HG02840 (cell line): ENCODE results near the gene GNS.

Experiments used
- ATAC-seq: cut with Tn5 transposase; IDR thresholded peaks from one replicate; pipeline ENCODE4 v1.9.1; 2021; ENCODE audit warnings: mild to moderate bottlenecking, moderate library complexity, moderate number of reproducible peaks; ENCODE audit not compliant: unreplicated experiment, low FRiP score

GNS gene

DNA sequence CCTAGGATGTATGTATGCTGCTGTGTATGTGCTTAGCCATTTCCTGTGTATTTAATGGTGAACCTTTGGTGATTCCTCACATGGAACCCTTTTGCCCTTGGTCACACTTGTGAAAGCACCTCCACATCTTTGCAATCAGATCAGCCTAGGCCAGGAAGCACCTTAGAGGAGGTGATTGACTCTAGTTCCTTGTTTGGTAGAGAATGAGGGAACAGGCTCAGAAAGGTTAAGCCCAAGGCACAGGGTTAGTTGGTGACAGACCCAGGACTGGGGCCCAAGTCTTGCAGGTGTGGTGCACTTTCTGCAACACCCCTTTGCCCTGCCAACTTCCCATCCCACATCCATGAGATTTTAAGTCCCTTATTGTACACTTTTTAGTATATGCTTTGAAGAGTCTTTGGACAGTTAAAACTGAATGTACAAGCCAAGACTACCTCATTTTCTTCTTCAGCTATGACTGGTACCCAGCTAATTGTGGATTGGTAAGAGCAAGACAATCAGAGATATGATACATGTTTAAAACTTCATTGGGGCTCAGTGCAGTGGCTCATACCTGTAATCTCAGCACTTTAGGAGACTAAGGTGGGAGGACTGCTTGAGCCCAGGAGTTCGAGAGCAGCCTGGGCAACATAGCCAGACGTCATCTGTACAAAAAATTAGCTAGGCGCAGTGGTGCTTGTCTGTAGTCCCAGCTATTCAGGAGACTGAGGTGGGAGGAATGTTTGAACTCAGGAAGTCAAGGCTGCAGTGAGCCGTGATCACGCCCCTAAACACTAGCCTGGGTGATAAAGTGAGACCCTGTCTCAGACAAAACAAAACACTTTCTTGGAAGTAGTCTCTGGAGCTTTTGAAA is 77.8 kb downstream of the GNS start:
- no peak for ATAC-seq

DNA sequence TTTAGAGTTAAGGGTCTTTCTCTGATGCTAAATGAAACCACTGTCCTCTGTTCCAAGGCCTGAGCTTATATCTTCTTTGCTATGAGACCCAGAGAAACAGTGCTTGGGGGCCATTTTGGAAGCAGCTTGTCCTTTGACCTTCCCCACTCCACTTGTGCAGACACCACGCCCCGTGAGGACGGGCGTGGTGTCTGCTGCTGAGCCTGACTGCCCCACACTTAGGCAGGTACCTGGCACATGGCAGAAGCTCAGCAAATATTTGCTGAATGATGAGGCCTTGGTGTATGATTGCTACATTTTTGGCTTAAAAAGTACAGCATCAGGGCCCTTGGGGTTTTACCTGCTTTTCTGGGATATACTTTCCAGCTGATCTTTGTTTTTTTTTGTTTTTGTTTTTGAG is 79.0 kb downstream of the GNS start:
- ATAC-seq, result no peak

DNA sequence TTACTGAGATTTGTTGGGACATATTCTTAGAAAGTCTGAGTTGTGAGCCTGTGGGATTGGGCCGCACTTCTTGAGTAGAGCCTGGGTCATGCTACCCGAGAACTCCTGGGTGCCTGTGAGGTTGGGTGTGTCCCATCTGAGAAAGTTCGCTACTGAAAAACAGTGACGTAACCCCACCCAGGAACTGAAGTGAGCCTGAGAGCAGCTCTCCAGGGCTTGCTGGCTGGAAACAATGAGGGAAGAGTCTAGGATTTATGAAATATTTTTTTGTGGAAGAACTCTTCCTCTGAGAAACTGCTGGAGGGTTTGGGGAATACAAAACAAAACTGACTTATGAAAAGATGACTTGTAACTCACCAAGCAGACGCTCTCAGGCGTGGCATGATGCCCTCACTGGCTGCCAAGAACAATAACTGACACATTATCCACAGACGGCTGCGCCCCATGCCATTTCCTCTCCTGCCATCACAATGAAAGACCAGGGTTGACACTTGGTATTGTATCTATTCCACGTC is 79.7 kb downstream of the GNS start:
- no peak for ATAC-seq

DNA sequence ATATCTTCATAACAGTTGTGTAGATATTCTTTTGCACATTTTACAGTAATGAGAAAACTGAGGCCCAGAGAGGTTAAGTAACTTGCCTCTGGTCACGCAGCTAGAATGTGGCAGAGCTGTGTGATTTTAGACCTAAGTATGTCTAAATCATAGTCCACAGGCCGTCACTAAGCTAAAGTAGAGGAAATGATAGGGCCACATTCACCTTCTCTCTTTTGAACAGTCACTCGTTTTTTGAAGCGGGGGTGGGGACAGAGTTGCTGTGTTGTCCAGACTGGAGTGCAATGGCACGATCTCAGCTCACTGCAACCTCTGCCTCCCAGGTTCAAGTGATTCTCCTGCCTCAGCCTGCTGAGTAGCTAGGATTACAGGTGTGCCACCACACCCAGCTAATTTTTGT is 80.4 kb downstream of the GNS start:
- ATAC-seq, result no peak

DNA sequence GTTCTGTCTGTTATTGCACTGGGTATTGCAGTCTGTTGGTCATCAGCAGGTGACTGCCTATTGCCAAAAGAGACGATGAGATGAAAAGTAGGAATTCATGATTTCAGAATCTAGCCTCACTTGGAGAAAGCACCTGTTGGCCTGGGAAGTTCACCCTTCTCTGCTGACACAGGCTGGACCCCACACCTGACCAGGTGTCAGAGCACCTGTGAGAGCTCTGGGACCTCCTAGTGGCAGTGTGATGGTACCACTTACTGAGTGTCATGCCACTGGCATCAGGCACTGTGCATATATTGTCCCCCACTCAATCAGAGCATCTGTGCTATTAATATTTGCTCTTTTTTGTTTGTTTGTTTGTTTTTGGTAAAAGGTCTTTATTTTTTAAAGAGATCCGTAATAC is 81.0 kb downstream of the GNS start:
- ATAC-seq, result no peak

DNA sequence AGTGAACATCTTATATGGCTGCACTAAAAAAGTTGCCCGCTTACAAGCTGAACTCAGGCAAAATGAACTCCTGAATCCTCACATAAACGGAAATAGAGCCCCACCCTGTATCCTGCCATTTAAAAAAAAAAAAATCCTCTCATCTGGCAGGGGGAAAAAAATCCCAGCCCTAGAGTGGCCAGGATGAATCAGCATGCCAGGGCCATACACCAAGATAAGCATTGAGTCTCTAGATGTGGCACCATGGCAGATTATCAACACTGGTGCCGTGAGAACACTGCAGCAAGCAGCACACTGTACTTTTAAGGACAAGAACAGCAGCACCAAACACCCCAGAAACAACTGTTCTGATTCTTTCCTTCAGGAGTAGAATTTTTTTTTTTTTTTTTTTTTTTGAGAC is 83.4 kb downstream of the GNS start:
- no peak for ATAC-seq

DNA sequence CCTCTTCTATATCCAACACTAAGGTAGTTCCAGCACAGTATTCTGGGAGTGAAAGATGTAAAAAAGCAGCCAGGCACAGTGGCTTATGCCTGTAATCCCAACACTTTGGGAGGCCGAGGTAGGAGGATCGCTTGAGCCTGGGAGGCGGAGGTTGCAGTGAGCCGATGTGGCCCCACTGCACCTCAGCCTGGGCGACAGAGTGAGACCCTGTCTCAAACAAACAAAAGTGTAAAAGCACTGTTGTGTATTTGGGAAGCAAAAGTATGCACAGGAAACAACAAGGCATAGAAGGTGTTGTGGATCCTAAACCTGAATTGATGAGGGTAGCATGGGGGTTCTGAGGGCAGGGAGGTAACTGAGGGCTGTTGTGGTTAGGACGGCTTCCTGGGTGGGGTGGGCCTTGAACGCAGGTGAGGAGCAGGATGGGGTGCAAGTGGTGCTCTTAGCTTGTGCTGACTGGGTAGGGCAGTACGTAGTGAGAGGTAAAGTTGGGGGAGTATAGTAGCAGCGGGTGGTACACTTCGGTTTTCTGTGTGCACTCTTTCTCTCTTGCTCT is 84.8 kb downstream of the GNS start:
- no peak for ATAC-seq

DNA sequence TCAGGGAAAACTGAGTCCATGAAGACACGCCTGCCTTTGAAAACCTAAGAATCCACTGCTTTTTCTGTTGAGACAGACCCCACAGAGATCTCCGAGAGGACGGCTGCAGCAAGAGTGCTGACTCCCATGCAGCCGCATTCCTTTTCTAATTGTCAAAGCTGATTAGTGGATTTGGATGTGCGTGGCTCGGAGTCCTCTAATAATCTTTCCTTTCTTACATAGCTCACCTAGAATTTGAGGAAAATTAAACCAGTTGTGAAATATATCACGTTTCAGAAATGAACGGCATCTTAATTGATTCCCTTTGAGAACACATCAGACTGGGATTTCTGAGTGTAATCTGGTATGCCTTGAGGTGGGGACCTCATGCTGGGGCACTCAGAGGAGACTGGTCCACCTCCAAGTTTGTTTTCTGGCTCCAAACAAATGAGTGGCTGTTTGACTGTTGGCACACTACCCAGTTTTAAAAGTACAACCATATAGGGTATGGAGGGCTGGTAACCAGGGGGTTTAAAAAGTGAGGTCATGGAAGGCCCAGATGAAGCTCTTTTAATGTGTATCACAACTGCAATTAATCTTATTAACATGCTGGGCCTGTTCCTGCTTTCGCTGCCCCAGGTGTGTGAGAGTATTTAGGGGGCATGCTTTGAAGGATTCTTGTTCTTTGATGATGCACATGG is 85.6 kb downstream of the GNS start:
- ATAC-seq, result no peak

DNA sequence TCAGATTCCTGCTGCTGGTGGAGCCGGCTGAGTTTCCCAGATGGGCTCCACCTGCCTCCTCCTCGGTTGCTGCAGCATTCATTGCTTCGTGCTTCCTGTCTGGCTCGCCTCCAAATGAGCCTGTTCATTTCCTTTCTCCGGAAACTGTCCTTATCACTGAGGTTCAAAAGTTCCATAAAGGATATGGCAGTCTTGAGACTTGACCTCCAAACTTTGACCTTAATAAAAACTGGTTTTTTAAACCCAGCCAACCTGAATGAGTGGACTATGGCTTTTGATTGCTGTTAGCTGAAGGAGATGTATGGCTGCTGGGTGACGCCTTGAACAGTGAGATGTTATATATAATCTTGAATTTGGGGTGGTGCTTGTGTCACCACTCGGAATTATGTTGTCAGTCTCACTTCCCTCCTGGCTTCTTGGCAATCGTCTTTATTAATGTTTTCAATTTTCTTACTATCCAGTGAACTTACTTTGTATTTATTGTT is 86.2 kb downstream of the GNS start:
- no peak for ATAC-seq

DNA sequence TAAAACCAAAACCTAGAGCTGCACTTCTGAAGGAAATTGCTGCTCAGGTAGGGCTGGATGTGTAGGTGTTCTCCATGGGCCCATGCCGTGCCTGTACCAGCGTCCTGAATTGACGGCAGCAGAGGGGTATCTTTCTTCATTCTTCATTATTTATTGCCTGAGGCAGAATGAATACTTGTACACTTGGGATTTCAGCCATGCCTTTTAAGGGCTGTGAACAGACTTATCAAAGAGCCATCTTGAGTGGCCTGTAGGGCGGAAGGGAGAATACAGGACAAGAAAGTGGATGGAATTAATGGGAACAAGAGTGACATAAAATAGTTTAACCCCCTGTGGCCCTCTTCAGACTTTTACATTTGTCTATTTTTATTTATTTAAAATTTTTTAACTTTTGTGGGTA is 87.5 kb downstream of the GNS start:
- no peak for ATAC-seq

DNA sequence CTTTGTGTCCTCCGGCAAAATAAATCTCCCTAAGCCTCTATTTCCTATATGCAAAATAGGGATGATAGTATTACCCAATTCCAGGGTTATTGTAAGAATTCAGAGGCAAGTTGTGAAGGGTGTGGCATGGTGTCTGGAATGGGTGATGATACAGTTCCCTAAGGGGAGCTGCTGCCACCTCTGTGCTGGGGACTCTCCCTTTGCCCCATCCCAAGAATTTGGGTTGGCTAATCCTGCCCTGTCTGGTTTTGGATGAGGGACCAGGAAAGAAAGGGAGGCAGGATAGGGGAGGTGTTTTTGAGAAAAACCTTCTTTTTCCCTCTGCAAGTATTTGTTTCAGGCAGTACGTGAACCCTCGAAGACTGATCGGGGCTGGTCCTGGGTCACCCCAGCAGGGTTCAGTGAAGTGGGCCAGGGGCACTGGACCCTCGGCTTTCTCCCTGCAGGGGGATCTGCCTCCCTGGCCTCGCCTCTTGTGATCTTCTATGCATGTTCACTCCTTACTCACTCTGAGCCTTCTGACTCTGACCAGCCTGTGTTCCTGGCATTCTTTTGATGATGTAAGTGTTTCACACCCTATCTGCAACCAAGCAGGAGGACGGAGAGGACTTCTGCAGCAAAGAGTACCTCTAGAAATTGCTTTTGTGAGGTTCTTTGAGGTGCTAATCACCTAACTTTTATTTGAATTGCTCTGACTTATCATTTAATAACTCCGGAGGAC is 88.1 kb downstream of the GNS start:
- ATAC-seq, result no peak

DNA sequence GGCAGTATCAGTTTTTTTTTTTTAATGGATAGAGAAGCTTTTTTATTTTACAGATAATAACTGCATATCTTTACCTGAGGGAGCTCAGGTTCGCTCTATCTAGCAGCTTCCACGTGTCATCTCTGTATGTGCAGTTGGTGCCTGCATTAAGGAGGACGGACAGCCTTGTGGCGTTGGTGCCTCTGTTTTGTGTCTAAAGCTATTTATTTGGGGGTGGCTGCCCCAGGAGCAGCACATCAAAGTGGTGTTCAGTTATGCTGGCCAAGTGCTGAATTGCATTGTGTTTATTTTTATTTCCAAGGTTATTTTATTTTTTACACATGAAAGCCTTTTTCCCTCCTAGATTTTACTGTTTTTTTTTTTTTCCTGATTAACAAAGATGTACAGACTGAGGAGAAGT is 89.2 kb downstream of the GNS start:
- ATAC-seq, result no peak

DNA sequence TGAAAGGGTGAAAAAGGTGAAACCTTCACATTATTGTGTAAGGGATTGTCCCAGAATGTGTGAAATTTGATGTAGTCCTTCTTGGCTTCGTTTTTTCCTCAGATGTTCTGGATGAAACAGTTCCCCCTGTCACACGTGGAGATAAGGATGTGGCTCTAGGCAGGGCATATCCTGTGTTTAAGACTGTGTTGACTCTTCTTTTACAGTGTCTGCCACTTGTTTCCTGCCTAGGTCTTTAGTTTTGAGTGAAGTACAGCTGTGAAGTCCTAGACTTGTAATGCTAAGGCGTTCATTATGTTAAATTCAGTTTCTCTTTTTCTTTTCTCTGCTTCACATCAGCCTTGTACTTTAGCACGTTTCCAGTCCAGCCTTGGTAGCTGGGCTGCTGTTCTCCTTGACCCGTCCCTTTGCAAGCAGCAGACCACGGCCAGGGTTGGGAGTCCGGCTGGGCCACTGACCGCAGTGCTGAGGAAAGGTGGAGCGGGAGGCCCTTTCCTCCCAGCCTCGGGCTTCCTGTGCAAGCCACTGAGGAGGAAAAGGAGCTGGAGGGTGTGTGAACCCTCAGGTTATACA is 89.8 kb downstream of the GNS start:
- peak; percentile 64 for ATAC-seq

DNA sequence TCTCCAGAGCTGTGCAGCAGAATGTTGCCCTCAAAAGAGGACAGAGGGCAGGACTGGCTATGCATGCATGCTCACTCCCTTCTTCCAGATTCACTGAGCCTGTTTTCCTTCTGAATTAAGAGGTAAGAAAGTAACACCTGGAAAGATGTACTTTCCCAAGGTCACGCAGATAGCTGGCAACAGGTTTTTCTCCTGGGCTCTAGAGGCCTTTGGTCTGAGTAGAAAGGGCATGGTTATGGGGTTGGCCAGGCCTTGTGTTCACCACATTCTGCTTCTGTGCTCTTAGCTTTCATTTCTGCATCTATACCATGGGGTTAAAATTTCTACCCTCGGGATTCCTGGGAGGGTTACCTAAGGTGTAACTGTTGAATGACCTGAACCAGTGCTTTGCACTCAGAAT is 91.4 kb downstream of the GNS start:
- ATAC-seq, result no peak

DNA sequence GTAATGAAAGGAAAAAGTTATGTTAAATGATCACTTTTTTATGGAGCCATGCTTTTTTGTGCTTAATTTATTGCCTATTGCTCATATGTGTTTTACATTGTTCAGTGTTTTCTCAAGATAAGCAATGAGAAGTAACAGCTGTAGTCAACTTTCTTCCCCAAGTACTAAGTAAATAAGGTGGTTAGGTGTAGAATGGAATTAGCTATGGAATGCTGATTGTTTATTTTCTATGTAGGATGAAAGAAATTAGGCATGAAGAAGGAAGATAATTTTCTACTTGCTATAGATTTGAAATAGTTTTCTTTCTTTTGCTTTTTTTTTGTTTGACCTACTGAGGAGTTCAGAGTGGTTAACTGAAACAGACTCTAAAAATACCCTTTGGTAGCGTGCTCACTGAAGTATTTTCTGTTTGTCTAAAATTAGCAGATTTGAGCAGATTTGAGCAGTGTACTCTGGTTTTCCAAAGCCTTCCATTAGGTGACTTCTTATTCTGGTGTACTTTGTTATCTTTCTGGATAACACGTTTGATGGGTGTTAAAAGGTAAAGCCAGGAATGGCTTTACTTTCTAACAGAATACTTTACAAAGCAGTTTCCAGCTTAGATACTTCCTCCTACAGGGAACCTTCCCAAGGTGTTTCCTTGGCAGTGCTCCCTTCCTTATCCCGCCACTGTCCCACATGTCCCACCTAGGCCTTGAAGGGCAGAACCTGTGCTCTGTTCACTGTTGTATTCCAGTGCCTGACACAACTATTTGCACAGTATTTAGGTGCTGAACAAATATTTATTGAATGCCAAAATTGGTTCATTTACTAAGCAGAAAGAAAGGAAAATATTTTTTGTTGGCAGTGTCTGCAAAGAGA is 92.9 kb downstream of the GNS start:
- no peak for ATAC-seq

DNA sequence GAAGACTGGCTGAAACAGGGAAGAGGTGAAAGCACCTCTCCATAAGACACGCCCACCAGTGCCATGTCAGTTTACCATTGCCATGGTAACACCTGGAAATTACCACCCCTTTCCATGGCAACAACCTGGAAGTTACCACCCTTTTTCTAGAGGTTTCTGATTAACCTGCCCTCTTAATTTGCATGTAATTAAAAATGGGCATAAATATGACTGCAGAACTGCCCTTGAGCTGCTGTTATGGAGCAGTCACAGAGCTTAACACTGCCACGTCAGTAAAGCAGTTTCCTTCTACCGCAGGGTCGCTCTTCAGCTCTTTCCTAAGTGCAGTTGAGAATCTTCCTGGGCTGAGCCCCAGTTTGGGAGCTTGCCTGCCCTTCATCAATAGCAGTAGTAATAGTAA is 93.7 kb downstream of the GNS start:
- ATAC-seq, result peak; percentile 36
